GM18907 (cell line): ENCODE results near the gene UGT3A1.
"Not testable (repeated sequence)": the region's sequence is repeated elsewhere in the genome, so short reads cannot be mapped to it uniquely, and the experiment has no call there.

Source experiments
- ATAC-seq: cut with Tn5 transposase; IDR thresholded peaks from one replicate; pipeline ENCODE4 v1.9.1; 2021; ENCODE audit warnings: mild to moderate bottlenecking, moderate library complexity; ENCODE audit not compliant: unreplicated experiment

The UGT3A1 gene

GRCh38 chr5:35988529-35988928, 2.7 kb downstream of the UGT3A1 start:
- ATAC-seq = no peak

- ATAC-seq = no peak
These were observed 3.4 kb downstream of the UGT3A1 start for GRCh38 chr5:35987776-35988175.

- no peak for ATAC-seq
These were observed 11.5 kb downstream of the UGT3A1 start for GRCh38 chr5:35979715-35980114.

- not testable (repeated sequence) for ATAC-seq
These were observed 14.3 kb downstream of the UGT3A1 start for GRCh38 chr5:35976859-35977258.

GRCh38 chr5:35974570-35974969, 16.6 kb downstream of the UGT3A1 start:
- no peak for ATAC-seq

- no peak for ATAC-seq
These were observed 19.3 kb downstream of the UGT3A1 start for GRCh38 chr5:35971878-35972210.

- no peak for ATAC-seq
These were observed 19.9 kb downstream of the UGT3A1 start for GRCh38 chr5:35971186-35971877.

- ATAC-seq = no peak
These were observed 27.8 kb downstream of the UGT3A1 start for GRCh38 chr5:35963381-35963843.

- ATAC-seq = no peak
These were observed 30.9 kb downstream of the UGT3A1 start for GRCh38 chr5:35960328-35960727.

- ATAC-seq = no peak
These were observed 34.8 kb downstream of the UGT3A1 start for GRCh38 chr5:35956429-35956828.

- no peak for ATAC-seq
These were observed 37.0 kb downstream of the UGT3A1 start for GRCh38 chr5:35954175-35954574.

GRCh38 chr5:35947085-35947484, 44.1 kb downstream of the UGT3A1 start:
- ATAC-seq = no peak

- no peak for ATAC-seq
These were observed 51.6 kb downstream of the UGT3A1 start for GRCh38 chr5:35939639-35940038.

GRCh38 chr5:35938568-35939227, 52.5 kb downstream of the UGT3A1 start, which contains the start of gene CAPSL:
CAPSL (minus strand) TSS chr5:35938622; CDS start chr5:35921120, 17,502 bp downstream.
- no peak for ATAC-seq

- ATAC-seq = peak; percentile 78
These were observed 64.7 kb downstream of the UGT3A1 start for GRCh38 chr5:35926389-35927051.

- ATAC-seq = peak; percentile 85
These were observed 66.1 kb downstream of the UGT3A1 start for GRCh38 chr5:35924950-35925722.

- ATAC-seq = no peak
These were observed 66.9 kb downstream of the UGT3A1 start for GRCh38 chr5:35924122-35924949.

- ATAC-seq = no peak
These were observed 68.7 kb downstream of the UGT3A1 start for GRCh38 chr5:35922468-35922867.

- no peak for ATAC-seq
These were observed 69.3 kb downstream of the UGT3A1 start for GRCh38 chr5:35921930-35922329.

- ATAC-seq = no peak
These were observed 70.3 kb downstream of the UGT3A1 start for GRCh38 chr5:35920890-35921289.
